ENCODE results near the gene IRX3.
A peak's percentile ranks its signal among the peaks of the same experiment; 100 is the strongest.

The IRX3 gene

GRCh38 chr16:54284319-54284930 is 2.2 kb downstream of the IRX3 start:
- 1% methylated on average over 40 to 61 of the region's 73 CpGs for WGBS, 2 experiments (ENCODE audit: insufficient coverage in 2 of 2)
- Histone ChIP-seq H3K9me3 (ENCODE audit: control insufficient read depth, low read length) (no peaks in the 10 kb centered on the region), H3K27ac (ENCODE audit: low read depth, low read length, severe bottlenecking) (no peak overlapping the region), H3K4me1 (ENCODE audit: control insufficient read depth, insufficient read depth, low read length, poor library complexity, severe bottlenecking) (peaks cover 5% of the 10 kb centered on the region), H3K36me3 (ENCODE audit: control insufficient read depth, insufficient read depth, low read length) (no peaks in the 10 kb centered on the region), H3K4me3 (ENCODE audit: extremely low read depth, insufficient read depth, low read length, poor library complexity, severe bottlenecking) (peak overlapping the region; percentile 56)

DNA sequence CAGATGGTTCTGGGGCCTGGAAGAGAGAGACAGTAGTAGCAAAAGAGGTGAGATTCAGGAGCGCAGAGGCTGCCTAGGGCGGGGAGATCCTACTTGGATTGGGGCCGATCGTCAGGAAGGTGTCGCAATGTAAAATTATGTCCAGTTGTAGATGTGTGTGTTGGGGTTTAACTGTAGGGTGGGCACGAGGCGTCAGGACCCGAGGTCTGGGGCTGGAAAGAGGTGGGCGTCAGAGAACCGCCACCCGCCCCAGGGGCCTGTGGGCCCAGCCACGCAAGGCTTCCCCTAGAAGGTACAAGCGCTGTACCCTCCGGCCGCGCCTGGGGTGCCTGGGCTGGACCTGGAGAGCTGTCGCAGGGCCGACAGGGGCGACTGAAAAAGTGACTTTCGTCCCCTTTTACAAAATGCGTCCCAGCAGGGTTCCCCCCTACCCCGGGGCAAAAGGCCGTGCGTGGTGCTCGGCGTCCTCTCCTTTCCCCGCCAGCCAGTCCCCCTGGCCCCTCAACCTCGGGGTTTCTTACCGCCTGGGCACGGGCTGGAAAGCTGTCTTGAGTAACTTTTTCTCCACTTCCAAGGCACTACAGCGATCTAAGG is 2.8 kb downstream of the IRX3 start:
- Histone ChIP-seq H3K4me1 (ENCODE audit: control insufficient read depth, insufficient read depth, low read length, poor library complexity, severe bottlenecking) (peaks cover 5% of the 10 kb centered on the region), H3K9me3 (ENCODE audit: control insufficient read depth, low read length) (no peaks in the 10 kb centered on the region), H3K27ac (ENCODE audit: low read depth, low read length, severe bottlenecking) (no peak overlapping the region), H3K4me3 (ENCODE audit: extremely low read depth, insufficient read depth, low read length, poor library complexity, severe bottlenecking) (peak overlapping the region; percentile 56), H3K36me3 (ENCODE audit: control insufficient read depth, insufficient read depth, low read length) (no peaks in the 10 kb centered on the region)
- WGBS, 2 experiments (ENCODE audit: insufficient coverage in 2 of 2): 6 to 8% methylated on average over 23 to 28 of the region's 31 CpGs

DNA sequence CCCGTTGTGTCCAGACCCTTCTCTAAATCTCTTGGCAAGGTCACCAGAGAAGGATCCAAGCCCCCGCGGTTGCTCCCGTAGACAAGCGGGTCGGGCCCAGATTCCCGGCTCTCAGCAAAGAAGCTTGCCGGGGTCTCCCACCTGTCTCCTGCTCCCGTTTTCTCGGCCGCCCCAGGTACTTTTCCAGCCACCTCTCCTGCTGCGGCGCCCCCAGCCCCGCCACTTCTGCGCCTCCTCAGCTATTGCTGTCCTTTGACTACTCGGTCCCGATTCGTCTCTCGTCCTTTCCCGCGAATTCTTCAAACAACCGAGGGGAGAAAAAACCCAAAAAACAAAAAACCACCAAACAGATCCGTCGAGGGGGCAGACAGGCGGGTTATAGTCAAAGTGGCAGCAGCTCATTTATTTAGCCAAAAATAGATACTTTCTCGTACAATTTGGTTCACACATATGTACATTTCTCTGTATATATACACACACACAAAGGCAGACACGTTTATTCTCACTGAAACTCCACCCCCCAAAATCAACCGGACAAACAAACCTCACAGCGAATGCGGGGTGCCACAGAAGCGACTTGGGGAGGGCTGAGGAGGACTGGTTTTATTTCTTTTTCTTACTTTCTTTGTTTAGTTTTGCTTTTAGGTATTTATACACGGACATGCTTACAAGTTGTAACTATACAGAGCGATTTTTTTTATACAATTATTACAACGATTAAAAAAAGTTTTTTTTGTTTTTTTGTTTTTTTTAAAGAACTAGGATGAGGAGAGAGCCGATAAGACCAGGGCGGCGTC is 3.5 kb downstream of the IRX3 start:
- Histone ChIP-seq H3K4me1 (ENCODE audit: control insufficient read depth, insufficient read depth, low read length, poor library complexity, severe bottlenecking) (peaks cover 5% of the 10 kb centered on the region), H3K36me3 (ENCODE audit: control insufficient read depth, insufficient read depth, low read length) (no peaks in the 10 kb centered on the region), H3K4me3 (ENCODE audit: extremely low read depth, insufficient read depth, low read length, poor library complexity, severe bottlenecking) (peak overlapping the region; percentile 56), H3K27ac (ENCODE audit: low read depth, low read length, severe bottlenecking) (no peak overlapping the region), H3K9me3 (ENCODE audit: control insufficient read depth, low read length) (no peaks in the 10 kb centered on the region)
- WGBS, 2 experiments (ENCODE audit: insufficient coverage in 2 of 2): 7 to 8% methylated on average over 23 to 28 of the region's 37 CpGs

DNA sequence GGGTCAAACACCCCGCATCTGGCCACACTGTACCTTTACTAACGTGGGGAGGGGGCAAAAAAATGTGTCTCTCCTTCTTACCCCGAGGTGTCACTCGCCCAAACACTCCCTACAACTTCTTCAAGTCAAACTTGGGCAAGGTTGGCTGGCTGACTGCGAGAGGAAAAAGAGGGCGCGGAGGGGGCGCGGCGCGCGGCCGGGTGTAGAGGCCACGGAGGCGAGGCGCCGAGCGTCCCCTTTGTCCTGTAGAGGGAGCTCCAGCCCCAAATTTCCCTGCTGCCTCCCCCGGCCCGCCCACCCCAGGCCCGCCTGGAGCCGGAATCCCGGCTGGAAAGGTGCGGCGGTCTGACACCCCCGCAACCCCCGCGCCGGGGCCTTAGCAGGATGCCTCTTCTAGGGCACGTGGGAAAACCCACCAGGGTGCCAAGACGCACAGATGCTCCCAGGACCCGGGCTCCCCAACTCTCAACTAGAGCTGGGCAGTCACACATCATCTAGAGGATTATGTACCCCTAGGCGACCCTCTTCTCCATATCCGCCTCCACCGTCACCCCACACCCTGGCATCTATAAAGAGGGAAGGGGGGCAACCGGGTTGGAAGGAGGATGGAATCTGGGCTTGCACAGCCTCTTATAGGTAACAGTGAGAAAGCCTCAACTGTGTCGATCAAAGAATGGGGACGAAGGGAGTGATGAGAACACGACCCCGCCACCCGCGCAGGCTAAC is 4.2 kb downstream of the IRX3 start:
- Histone ChIP-seq H3K9me3 (ENCODE audit: control insufficient read depth, low read length) (no peaks in the 10 kb centered on the region), H3K27ac (ENCODE audit: low read depth, low read length, severe bottlenecking) (no peak overlapping the region), H3K36me3 (ENCODE audit: control insufficient read depth, insufficient read depth, low read length) (no peaks in the 10 kb centered on the region), H3K4me3 (ENCODE audit: extremely low read depth, insufficient read depth, low read length, poor library complexity, severe bottlenecking) (peak overlapping the region; percentile 16), H3K4me1 (ENCODE audit: control insufficient read depth, insufficient read depth, low read length, poor library complexity, severe bottlenecking) (peaks cover 5% of the 10 kb centered on the region)
- 5 to 7% methylated on average over 14 to 22 of the region's 42 CpGs for WGBS, 2 experiments (ENCODE audit: insufficient coverage in 2 of 2)

DNA sequence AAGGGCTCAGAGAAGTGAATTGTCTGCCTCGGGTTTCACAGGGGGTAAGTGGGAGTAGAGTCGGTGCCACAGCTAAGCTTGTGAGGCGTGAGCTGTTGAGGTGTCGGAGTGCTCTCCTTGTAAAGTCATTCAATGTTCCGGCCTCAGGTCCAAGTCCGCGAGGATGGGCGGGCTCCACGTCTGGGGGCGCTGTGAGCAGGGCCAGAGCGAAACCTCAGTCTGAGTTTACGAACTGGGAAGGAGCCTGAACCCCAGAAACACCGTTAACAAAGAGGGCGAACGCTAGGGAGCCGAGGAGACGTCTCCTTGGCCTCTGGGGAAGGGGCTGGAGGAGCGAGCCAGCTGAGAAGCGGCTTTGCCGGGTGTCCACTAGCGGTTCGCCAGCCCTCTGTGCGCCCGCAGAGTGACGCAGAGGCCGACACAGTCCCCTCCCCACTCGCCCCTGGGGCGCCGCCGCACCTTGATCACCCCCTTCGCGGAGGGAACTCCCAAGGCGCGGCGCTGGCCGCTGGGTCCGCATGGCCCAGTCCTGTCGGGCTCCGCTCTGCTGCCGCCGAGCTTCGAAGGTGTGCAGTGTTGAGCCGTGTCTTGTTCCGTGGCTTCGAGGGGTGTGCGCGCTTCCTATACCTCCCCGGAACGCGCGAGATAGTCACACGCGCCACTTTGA is 4.9 kb downstream of the IRX3 start:
- H3K36me3 ChIP-seq (ENCODE audit: control insufficient read depth, insufficient read depth, low read length): no peaks in the 10 kb centered on the region
- peaks cover 9% of the 10 kb centered on the region for H3K4me1 ChIP-seq (ENCODE audit: control insufficient read depth, insufficient read depth, low read length, poor library complexity, severe bottlenecking)
- no peak overlapping the region for H3K27ac ChIP-seq (ENCODE audit: low read depth, low read length, severe bottlenecking)
- H3K9me3 ChIP-seq (ENCODE audit: control insufficient read depth, low read length): no peaks in the 10 kb centered on the region
- peak overlapping the region; percentile 16 for H3K4me3 ChIP-seq (ENCODE audit: extremely low read depth, insufficient read depth, low read length, poor library complexity, severe bottlenecking)
- WGBS, 2 experiments (ENCODE audit: insufficient coverage in 2 of 2): 19 to 21% methylated on average over 47 to 49 of the region's 53 CpGs

DNA sequence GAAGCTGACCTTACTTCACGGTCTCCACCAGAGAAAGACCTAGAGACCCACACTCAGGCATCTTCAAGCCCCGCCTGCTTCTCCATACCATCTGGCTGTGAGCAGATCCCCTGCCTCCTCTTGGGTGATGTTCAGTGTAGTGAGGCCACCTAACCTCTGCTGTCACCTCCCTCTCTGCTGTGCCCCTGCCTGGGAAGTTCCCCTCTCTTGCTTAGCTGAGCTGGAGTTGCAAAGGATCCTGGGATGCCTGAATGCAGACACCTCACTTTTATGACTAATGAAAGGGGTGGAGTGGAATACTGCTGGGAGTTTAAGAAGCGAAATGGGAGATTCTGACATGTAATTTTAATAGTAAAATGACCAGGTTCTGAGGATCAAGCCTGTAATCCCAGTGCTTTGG is 5.8 kb downstream of the IRX3 start:
- no peak overlapping the region for H3K27ac ChIP-seq (ENCODE audit: low read depth, low read length, severe bottlenecking)
- H3K4me1 ChIP-seq (ENCODE audit: control insufficient read depth, insufficient read depth, low read length, poor library complexity, severe bottlenecking): peaks cover 9% of the 10 kb centered on the region
- H3K4me3 ChIP-seq (ENCODE audit: extremely low read depth, insufficient read depth, low read length, poor library complexity, severe bottlenecking): no peak overlapping the region
- WGBS, 2 experiments (ENCODE audit: insufficient coverage in 2 of 2): 86 to 88% methylated on average over 2 of the region's 3 CpGs
- no peaks in the 10 kb centered on the region for H3K36me3 ChIP-seq (ENCODE audit: control insufficient read depth, insufficient read depth, low read length)
- no peaks in the 10 kb centered on the region for H3K9me3 ChIP-seq (ENCODE audit: control insufficient read depth, low read length)

DNA sequence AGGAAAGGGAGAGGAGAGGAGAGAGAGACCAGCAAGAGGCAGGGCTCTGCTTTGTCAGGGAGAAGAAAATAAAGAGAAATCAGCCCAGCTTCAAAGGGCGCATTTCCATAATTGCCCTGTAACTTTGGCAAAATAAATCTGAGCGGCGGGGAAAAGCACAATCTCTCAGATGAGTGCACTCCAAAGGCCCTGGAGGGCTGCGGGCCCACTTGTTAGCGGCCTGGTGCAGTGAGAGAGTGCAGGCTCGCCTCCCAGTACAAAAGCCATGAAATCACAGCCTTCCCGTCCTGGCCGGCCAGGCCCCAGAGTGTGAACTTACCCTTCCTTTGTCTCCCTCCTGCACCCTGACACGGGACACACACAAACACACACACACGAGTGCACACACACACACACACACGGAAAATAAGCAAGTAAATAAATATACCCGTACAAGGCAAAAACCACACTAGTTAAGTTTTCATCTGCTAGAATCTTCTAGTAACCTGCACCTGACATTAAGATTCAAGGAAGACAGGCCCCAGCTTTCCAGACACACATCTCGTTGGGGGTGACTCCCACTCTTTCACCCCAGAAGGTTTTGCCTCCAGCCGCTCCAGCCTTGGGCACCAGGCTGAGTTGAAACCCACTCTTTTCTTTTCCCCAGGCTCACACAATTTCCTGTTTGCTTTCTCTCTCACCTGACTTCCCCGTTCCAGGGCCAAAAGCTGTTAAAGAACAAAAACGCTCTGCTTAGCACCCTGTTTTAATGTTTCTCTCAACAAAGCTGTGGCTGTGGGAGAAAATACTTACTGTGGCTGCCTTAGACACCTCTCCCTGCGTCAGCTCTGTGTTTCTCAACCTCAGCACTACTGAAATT is 8.5 kb downstream of the IRX3 start:
- Histone ChIP-seq H3K4me1 (ENCODE audit: control insufficient read depth, insufficient read depth, low read length, poor library complexity, severe bottlenecking) (peaks cover 4% of the 10 kb centered on the region), H3K36me3 (ENCODE audit: control insufficient read depth, insufficient read depth, low read length) (no peaks in the 10 kb centered on the region), H3K4me3 (ENCODE audit: extremely low read depth, insufficient read depth, low read length, poor library complexity, severe bottlenecking) (no peak overlapping the region), H3K9me3 (ENCODE audit: control insufficient read depth, low read length) (no peaks in the 10 kb centered on the region), H3K27ac (ENCODE audit: low read depth, low read length, severe bottlenecking) (no peak overlapping the region)
- WGBS, 2 experiments (ENCODE audit: insufficient coverage in 2 of 2): 66 to 73% methylated on average over 15 to 16 of the region's 17 CpGs

DNA sequence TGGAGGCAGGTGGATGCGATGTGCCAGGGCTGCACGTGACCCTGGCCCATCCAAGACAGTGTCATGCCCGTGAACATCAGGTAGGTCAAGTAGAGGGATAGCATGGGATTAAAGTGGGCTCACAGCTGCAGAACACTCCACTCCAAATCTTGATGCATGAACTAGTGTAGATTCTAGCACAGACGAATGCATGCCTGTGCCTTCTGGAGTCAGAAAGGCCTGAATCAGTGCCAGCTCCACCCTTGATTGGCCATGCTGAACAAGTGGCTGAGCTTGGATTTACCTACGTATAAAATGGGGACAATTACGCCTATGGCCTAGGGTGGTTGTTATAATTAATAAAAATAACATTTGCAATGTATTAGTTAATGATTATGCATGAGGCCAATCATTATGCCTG is 10.6 kb downstream of the IRX3 start:
- H3K9me3 ChIP-seq (ENCODE audit: control insufficient read depth, low read length): no peaks in the 10 kb centered on the region
- no peaks in the 10 kb centered on the region for H3K36me3 ChIP-seq (ENCODE audit: control insufficient read depth, insufficient read depth, low read length)
- H3K27ac ChIP-seq (ENCODE audit: low read depth, low read length, severe bottlenecking): no peak overlapping the region
- peaks cover 4% of the 10 kb centered on the region for H3K4me1 ChIP-seq (ENCODE audit: control insufficient read depth, insufficient read depth, low read length, poor library complexity, severe bottlenecking)
- WGBS, 2 experiments (ENCODE audit: insufficient coverage in 2 of 2): 85 to 100% methylated on average over 3 to 4 of the region's 6 CpGs
- no peak overlapping the region for H3K4me3 ChIP-seq (ENCODE audit: extremely low read depth, insufficient read depth, low read length, poor library complexity, severe bottlenecking)

GRCh38 chr16:54273566-54273965 is 13.0 kb downstream of the IRX3 start:
- 95 to 97% methylated on average over 3 to 4 of the region's 4 CpGs for WGBS, 2 experiments (ENCODE audit: insufficient coverage in 2 of 2)
- H3K9me3 ChIP-seq (ENCODE audit: control insufficient read depth, low read length): no peaks in the 10 kb centered on the region

More at GRCh38 chr16:54273566-54273965, 13.0 kb downstream of the IRX3 start:
- Histone ChIP-seq H3K27ac (ENCODE audit: low read depth, low read length, severe bottlenecking) (no peak overlapping the region), H3K4me3 (ENCODE audit: extremely low read depth, insufficient read depth, low read length, poor library complexity, severe bottlenecking) (no peak overlapping the region), H3K36me3 (ENCODE audit: control insufficient read depth, insufficient read depth, low read length) (no peaks in the 10 kb centered on the region), H3K4me1 (ENCODE audit: control insufficient read depth, insufficient read depth, low read length, poor library complexity, severe bottlenecking) (peaks cover 4% of the 10 kb centered on the region)

Measured in mesodermal cell (in vitro differentiated cells).